CD4-positive, alpha-beta T cell treated with Interferon gamma for 1 hour (primary cell): ENCODE results near the gene CLDN4.
"Not testable (repeated sequence)": the region's sequence is repeated elsewhere in the genome, so short reads cannot be mapped to it uniquely, and the experiment has no call there.

Experiments
- DNase-seq: peaks from one replicate; pipeline ENCODE4 v3.0.0-alpha.2; 2020

CLDN4 gene

GRCh38 chr7:73823873-73824592 is 6.8 kb upstream of the CLDN4 start:
- no peak for DNase-seq

- no peak for DNase-seq
Measured at GRCh38 chr7:73824986-73825385, 5.8 kb upstream of the CLDN4 start.

- no peak for DNase-seq
Measured at GRCh38 chr7:73827567-73828106, 3.2 kb upstream of the CLDN4 start.

- DNase-seq, result peak; percentile 4
Measured at GRCh38 chr7:73828107-73828803, 2.5 kb upstream of the CLDN4 start.

GRCh38 chr7:73828972-73829371 is 1.8 kb upstream of the CLDN4 start:
- DNase-seq, result no peak

GRCh38 chr7:73829505-73829904 is 1.3 kb upstream of the CLDN4 start:
- DNase-seq, result no peak

GRCh38 chr7:73829921-73830680 is 695 bp upstream of the CLDN4 start:
- DNase-seq, result no peak

GRCh38 chr7:73831584-73831833 is 713 bp downstream of the CLDN4 start:
- no peak for DNase-seq

- DNase-seq, result no peak
Measured at GRCh38 chr7:73831834-73832651, 1.2 kb downstream of the CLDN4 start.

GRCh38 chr7:73832806-73833205 is 2.0 kb downstream of the CLDN4 start:
- DNase-seq, result no peak

GRCh38 chr7:73833251-73833919 is 2.6 kb downstream of the CLDN4 start:
- DNase-seq, result no peak

GRCh38 chr7:73834626-73835191 is 3.9 kb downstream of the CLDN4 start:
- no peak for DNase-seq

GRCh38 chr7:73837167-73837566 is 6.4 kb downstream of the CLDN4 start:
- not testable (repeated sequence) for DNase-seq

GRCh38 chr7:73838642-73839041 is 7.8 kb downstream of the CLDN4 start:
- no peak for DNase-seq

- DNase-seq, result no peak
Measured at GRCh38 chr7:73839290-73839689, 8.5 kb downstream of the CLDN4 start.

GRCh38 chr7:73839743-73840714 is 9.2 kb downstream of the CLDN4 start:
- DNase-seq, result no peak

GRCh38 chr7:73840715-73841379 is 10.1 kb downstream of the CLDN4 start:
- DNase-seq, result no peak

- DNase-seq, result no peak
Measured at GRCh38 chr7:73841689-73842066, 10.9 kb downstream of the CLDN4 start.

- DNase-seq, result peak; percentile 90
Measured at GRCh38 chr7:73842067-73842976, 11.5 kb downstream of the CLDN4 start, which contains the start of gene METTL27. TSS of gene METTL27 (minus strand) at chr7:73842516. CDS start at chr7:73842140, 376 bp downstream.
